HG03064 (cell line): ENCODE measurements around the gene RARB.

Experiments
- ATAC-seq: cut with Tn5 transposase; IDR thresholded peaks from one replicate; pipeline ENCODE4 v1.9.1; 2021; ENCODE audit warnings: low read depth; ENCODE audit not compliant: unreplicated experiment

RARB gene

GRCh38 chr3:25497096-25497495 is 69.0 kb downstream of the RARB start:
- no peak for ATAC-seq

- ATAC-seq, result no peak
These were observed 72.7 kb downstream of the RARB start for GRCh38 chr3:25500706-25501210.

- ATAC-seq, result no peak
These were observed 74.2 kb downstream of the RARB start for GRCh38 chr3:25502233-25502632.

- ATAC-seq, result no peak
These were observed 75.8 kb downstream of the RARB start for GRCh38 chr3:25503898-25504301.

GRCh38 chr3:25505581-25505980 is 77.5 kb downstream of the RARB start:
- ATAC-seq, result no peak

GRCh38 chr3:25507811-25508210 is 79.7 kb downstream of the RARB start:
- ATAC-seq, result no peak

GRCh38 chr3:25508433-25508832 is 80.4 kb downstream of the RARB start:
- ATAC-seq, result no peak

GRCh38 chr3:25508901-25509300 is 80.8 kb downstream of the RARB start:
- no peak for ATAC-seq

- no peak for ATAC-seq
These were observed 82.7 kb downstream of the RARB start for GRCh38 chr3:25510797-25511196.

GRCh38 chr3:25511972-25512721 is 84.1 kb downstream of the RARB start:
- no peak for ATAC-seq

GRCh38 chr3:25513642-25514266 is 85.7 kb downstream of the RARB start:
- ATAC-seq, result no peak

- no peak for ATAC-seq
These were observed 87.1 kb downstream of the RARB start for GRCh38 chr3:25515171-25515570.

GRCh38 chr3:25520926-25521559 is 93.0 kb downstream of the RARB start:
- no peak for ATAC-seq

- ATAC-seq, result no peak
These were observed 99.3 kb downstream of the RARB start for GRCh38 chr3:25527336-25527735.

GRCh38 chr3:25527801-25528200 is 99.7 kb downstream of the RARB start:
- ATAC-seq, result no peak

GRCh38 chr3:25531971-25532370 is 103.9 kb downstream of the RARB start:
- ATAC-seq, result no peak

- ATAC-seq, result no peak
These were observed 104.5 kb downstream of the RARB start for GRCh38 chr3:25532431-25533162.

GRCh38 chr3:25533399-25533798 is 105.3 kb downstream of the RARB start:
- no peak for ATAC-seq

GRCh38 chr3:25534007-25534406 is 105.9 kb downstream of the RARB start:
- no peak for ATAC-seq

GRCh38 chr3:25536521-25537391 is 108.7 kb downstream of the RARB start:
- no peak for ATAC-seq
